ENCODE measurements around the gene MEGF6. TPM values are rescaled to one million over a fixed set of nuclear protein-coding genes. Genes with fewer than 3 reads are reported as not detected.
A peak's percentile ranks its signal among the peaks of the same experiment; 100 is the strongest.

The MEGF6 gene
- total RNA-seq, 1 donor from 2014 or later: 198 TPM

DNA sequence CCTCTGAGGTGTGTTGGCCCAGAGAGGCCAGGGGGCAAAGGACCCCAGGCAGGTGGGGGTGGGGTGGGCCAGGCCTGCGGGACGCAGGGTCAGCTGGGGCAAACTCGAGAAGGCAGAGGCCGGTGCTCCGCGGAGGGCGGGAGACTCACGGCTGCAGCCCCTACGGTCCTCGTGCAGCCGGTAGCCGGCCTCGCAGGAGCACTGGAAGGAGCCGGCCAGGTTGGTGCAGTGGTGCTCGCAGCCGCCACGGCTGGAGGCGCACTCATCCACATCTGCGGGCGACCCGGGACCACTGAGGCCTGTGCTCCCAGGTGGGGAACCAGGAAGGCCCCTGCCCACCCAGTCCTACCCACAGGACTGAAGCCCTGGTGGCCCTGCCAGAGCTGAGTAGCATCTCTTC lies 101.6 kb downstream of the MEGF6 start:
- no peak overlapping the region for H3K27ac Mint-ChIP-seq (ENCODE audit: unreplicated experiment)
- peaks cover 25% of the 10 kb centered on the region for H3K36me3 Mint-ChIP-seq (ENCODE audit: low read depth, unreplicated experiment)
- H3K27me3 Mint-ChIP-seq (ENCODE audit: unreplicated experiment): peaks cover 30% of the 10 kb centered on the region
- no peaks in the 10 kb centered on the region for H3K9me3 Mint-ChIP-seq (ENCODE audit: unreplicated experiment)
- TF ChIP-seq, protein P1, sequence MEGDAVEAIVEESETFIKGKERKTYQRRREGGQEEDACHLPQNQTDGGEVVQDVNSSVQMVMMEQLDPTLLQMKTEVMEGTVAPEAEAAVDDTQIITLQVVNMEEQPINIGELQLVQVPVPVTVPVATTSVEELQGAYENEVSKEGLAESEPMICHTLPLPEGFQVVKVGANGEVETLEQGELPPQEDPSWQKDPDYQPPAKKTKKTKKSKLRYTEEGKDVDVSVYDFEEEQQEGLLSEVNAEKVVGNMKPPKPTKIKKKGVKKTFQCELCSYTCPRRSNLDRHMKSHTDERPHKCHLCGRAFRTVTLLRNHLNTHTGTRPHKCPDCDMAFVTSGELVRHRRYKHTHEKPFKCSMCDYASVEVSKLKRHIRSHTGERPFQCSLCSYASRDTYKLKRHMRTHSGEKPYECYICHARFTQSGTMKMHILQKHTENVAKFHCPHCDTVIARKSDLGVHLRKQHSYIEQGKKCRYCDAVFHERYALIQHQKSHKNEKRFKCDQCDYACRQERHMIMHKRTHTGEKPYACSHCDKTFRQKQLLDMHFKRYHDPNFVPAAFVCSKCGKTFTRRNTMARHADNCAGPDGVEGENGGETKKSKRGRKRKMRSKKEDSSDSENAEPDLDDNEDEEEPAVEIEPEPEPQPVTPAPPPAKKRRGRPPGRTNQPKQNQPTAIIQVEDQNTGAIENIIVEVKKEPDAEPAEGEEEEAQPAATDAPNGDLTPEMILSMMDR (IDR thresholded peaks at IDR 0.05; ENCODE audit: unreplicated experiment): no peak
- peaks cover 2% of the 10 kb centered on the region for H3K4me1 Mint-ChIP-seq (ENCODE audit: unreplicated experiment)
- no peak overlapping the region for H3K4me3 Mint-ChIP-seq (ENCODE audit: unreplicated experiment)
- DNase-seq (ENCODE audit: low spot score): no peak

DNA sequence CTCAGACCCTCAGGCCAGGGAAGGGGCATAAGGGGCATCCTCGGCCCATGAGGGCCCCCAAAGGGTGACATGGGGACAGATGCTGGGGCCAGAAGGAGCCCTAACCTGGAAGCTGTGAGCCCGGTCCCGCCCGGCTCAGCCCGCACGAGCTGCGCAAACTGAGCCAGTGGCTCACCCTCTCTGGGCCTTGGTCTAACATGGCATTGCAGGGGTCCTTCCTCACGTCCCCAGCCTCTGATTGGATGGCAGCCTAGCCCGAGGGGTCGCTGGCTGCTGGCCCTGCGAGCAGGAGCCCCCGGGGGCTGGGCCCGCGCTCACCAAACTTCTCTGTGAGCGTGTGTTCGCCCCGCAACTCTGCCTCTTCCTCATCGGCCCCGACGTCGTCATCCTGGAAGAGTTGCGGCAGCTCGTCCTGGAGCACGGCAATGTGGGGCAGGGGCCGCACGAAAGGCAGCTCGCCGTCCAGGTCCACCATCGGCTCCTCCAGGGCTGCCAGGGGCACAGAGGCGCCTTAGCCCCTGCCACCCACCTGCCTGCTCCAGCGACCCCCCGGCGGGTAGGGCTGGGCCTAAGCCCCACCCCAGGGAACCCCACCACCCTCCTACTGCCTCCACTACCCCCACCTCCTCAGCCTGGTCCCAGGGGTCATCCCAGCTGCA lies 102.4 kb downstream of the MEGF6 start:
- no peak overlapping the region for H3K4me3 Mint-ChIP-seq (ENCODE audit: unreplicated experiment)
- H3K9me3 Mint-ChIP-seq (ENCODE audit: unreplicated experiment): no peaks in the 10 kb centered on the region
- H3K27me3 Mint-ChIP-seq (ENCODE audit: unreplicated experiment): peaks cover 30% of the 10 kb centered on the region
- H3K27ac Mint-ChIP-seq (ENCODE audit: unreplicated experiment): no peak overlapping the region
- TF ChIP-seq, protein P1 (IDR thresholded peaks at IDR 0.05; ENCODE audit: unreplicated experiment): no peak
- no peak for DNase-seq (ENCODE audit: low spot score)
- peaks cover 25% of the 10 kb centered on the region for H3K36me3 Mint-ChIP-seq (ENCODE audit: low read depth, unreplicated experiment)
- peaks cover 2% of the 10 kb centered on the region for H3K4me1 Mint-ChIP-seq (ENCODE audit: unreplicated experiment)

DNA sequence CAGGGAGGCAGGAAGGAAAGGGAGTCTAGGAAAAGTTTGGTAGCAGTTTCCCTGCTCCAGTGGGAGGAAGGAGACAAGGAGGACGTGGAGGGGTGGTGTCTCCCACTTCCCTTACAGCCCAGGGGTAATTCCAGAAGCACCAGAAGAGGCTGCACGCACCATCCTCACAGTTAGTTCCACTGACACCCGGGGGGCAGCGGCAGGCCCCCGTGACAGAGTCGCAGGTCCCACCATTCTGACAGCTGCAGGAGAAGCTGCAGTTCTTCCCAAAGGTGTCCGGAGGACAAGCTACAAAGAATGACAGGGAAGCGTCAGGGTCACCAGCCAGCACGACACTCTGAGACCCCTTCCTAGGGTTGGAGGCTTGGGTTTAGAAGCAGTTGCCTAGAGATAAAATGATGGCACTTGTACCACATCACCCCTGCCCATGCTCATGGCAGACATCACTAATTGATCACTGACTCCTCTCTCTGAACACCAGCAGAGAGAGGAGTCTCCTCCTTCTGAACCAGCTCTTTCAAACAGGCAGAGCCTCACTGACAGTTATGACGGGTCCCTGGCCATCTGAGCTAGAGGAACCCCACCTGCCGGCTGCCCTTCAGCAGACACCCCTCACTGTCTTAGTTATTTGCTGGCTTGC lies 103.6 kb downstream of the MEGF6 start:
- no peak for DNase-seq (ENCODE audit: low spot score)
- TF ChIP-seq, protein P1 (IDR thresholded peaks at IDR 0.05; ENCODE audit: unreplicated experiment): no peak
- Mint-ChIP-seq H3K27ac (ENCODE audit: unreplicated experiment) (peak overlapping the region; percentile 64), H3K4me1 (ENCODE audit: unreplicated experiment) (peaks cover 2% of the 10 kb centered on the region), H3K27me3 (ENCODE audit: unreplicated experiment) (peaks cover 34% of the 10 kb centered on the region), H3K4me3 (ENCODE audit: unreplicated experiment) (peak overlapping the region; percentile 81), H3K36me3 (ENCODE audit: low read depth, unreplicated experiment) (peaks cover 24% of the 10 kb centered on the region), H3K9me3 (ENCODE audit: unreplicated experiment) (no peaks in the 10 kb centered on the region)

DNA sequence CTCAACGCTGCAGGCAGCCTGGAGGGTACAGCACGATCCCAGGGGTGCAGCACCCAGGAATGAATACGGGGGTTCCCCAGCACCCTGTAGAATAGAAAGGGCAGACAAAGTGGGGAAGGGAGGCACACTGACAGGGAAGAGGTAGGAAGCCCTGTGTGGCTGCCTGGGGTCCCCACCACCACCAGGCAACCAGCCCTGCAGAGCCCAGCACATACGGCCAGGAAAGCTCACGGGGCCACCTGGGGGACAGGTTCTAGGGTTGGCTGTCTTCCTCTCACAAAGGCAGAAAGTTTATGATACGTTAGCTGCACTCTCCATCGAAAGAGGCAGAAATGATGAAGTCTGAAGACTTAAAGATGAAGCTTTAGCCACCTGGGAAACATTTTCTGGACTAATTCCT lies 104.4 kb downstream of the MEGF6 start:
- Mint-ChIP-seq H3K27ac (ENCODE audit: unreplicated experiment) (no peak overlapping the region), H3K4me1 (ENCODE audit: unreplicated experiment) (peaks cover 2% of the 10 kb centered on the region), H3K36me3 (ENCODE audit: low read depth, unreplicated experiment) (peaks cover 18% of the 10 kb centered on the region), H3K4me3 (ENCODE audit: unreplicated experiment) (no peak overlapping the region), H3K9me3 (ENCODE audit: unreplicated experiment) (no peaks in the 10 kb centered on the region), H3K27me3 (ENCODE audit: unreplicated experiment) (peaks cover 32% of the 10 kb centered on the region)
- TF ChIP-seq, protein P1 (IDR thresholded peaks at IDR 0.05; ENCODE audit: unreplicated experiment): no peak
- no peak for DNase-seq (ENCODE audit: low spot score)

DNA sequence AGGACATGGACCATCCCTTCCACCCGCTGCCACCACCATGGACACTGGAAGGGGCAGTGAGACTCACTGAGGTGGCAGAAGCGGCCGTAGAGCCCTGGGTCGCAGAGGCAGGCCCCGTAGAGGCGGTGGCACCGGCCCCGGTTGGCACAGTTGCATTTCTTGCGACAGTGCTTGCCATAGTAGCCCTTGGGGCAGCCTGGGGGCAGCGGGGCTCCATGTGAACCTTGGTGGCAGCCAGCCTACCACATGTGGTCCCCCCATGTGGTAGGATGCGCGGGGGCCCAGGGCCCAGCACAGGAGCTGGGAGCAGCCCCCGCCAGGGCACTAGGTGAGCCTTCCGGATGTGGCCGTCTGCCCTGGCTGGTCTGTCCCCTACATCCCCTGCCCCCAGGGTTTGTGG lies 105.3 kb downstream of the MEGF6 start:
- TF ChIP-seq, protein P1 (IDR thresholded peaks at IDR 0.05; ENCODE audit: unreplicated experiment): no peak
- no peak for DNase-seq (ENCODE audit: low spot score)
- Mint-ChIP-seq H3K27me3 (ENCODE audit: unreplicated experiment) (peaks cover 31% of the 10 kb centered on the region), H3K4me1 (ENCODE audit: unreplicated experiment) (peaks cover 2% of the 10 kb centered on the region), H3K36me3 (ENCODE audit: low read depth, unreplicated experiment) (peaks cover 18% of the 10 kb centered on the region), H3K9me3 (ENCODE audit: unreplicated experiment) (no peaks in the 10 kb centered on the region), H3K27ac (ENCODE audit: unreplicated experiment) (no peak overlapping the region), H3K4me3 (ENCODE audit: unreplicated experiment) (no peak overlapping the region)

Data from endothelial cell (in vitro differentiated cells).